Upper lobe of left lung (tissue), 6 donors: ENCODE results near the gene ANKRD44. TPM values are rescaled to one million over a fixed set of nuclear protein-coding genes. Genes with fewer than 3 reads are reported as not detected.

Experiments
- ATAC-seq, 2 donors: fragments of 200-7000 bp; cut with Tn5 transposase; one replicate each; pipeline ENCODE4 v1.9.1; 2022; ENCODE audit warnings: mild to moderate bottlenecking in 2 of 2, moderate library complexity in 2 of 2; ENCODE audit not compliant: low FRiP score in 2 of 2
- DNase-seq, 2 donors: peaks; one replicate each; pipeline ENCODE4 v3.0.0-alpha.2; 2019 to 2020
- H3K27ac ChIP-seq, 4 donors: fragments of 200-600 bp; sonication (generic); one replicate each; pipeline ENCODE4 v1.5.1; 2016 to 2019
- H3K27me3 ChIP-seq, 4 donors: fragments of 200-600 bp; sonication (generic); one replicate each; pipeline ENCODE4 v1.5.1; 2017 to 2019
- H3K36me3 ChIP-seq, 4 donors: fragments of 200-600 bp; sonication (generic); one replicate each; pipeline ENCODE4 v1.5.1; 2016 to 2019
- H3K4me1 ChIP-seq, 4 donors: fragments of 200-600 bp; sonication (generic); one replicate each; pipeline ENCODE4 v1.5.1; 2018 to 2019
- H3K4me3 ChIP-seq, 4 donors: fragments of 200-600 bp; sonication (generic); one replicate each; pipeline ENCODE4 v1.5.1; 2017 to 2019; ENCODE audit warnings: mild to moderate bottlenecking in 2 of 4, moderate library complexity in 1 of 4
- H3K9me3 ChIP-seq, 4 donors: fragments of 200-600 bp; sonication (generic); one replicate each; pipeline ENCODE4 v1.5.1; 2018 to 2019
- EP300 ChIP-seq, 4 donors: sonication (generic); formaldehyde crosslinking; IDR thresholded peaks; one replicate each; pipeline ENCODE4 v1.5.1; 2017; ENCODE audit warnings: antibody characterized with exemption in 4 of 4, control low read depth in 2 of 4
- POLR2A ChIP-seq, 4 donors: fragments of 450-650 bp; IDR thresholded peaks; one replicate each; pipeline ENCODE4 v1.5.1; 2016 to 2017; ENCODE audit warnings: antibody characterized with exemption in 4 of 4, mild to moderate bottlenecking in 2 of 4
- POLR2AphosphoS5 ChIP-seq, 2 donors: sonication (generic); formaldehyde crosslinking; IDR thresholded peaks; one replicate each; pipeline ENCODE4 v1.5.1; 2017; ENCODE audit warnings: antibody characterized with exemption in 2 of 2
- WGBS, 2 donors: methylation state at CpG; one replicate each; pipeline ENCODE4 v1.1.5; 2017 to 2018; 5-methylcytosine and 5-hydroxymethylcytosine counted together
- total RNA-seq, 6 donors: library from RNA; depleted of rRNA in 4 of 6; stranded (reverse); fragments of >200 nt in 4 of 6; gene quantifications; one replicate each; pipeline versions ENCODE4 v1.1.0 to v1.2.1, GENCODE V29; 2016 to 2021
- TF ChIP-seq, protein P1 (sequence below), 6 experiments: fragments of 450-650 bp in 4 of 6; fragments of 200-600 bp in 2 of 6; sonication (generic) in 2 of 6; IDR thresholded peaks; one replicate each; pipeline ENCODE4 v1.5.1; 2016 to 2019; ENCODE audit warnings: antibody characterized with exemption in 6 of 6
- donor health status: DM: no; HTN: no; CAD: no; lungs with moderate emphysema.
- donor health status: DM: no; HTN: yes; CAD: no; lungs with severe emphysema.

Gene ANKRD44
- total RNA-seq, 6 donors from 2014 or later = 41.0 to 91.1 (median 61.7) TPM

DNA sequence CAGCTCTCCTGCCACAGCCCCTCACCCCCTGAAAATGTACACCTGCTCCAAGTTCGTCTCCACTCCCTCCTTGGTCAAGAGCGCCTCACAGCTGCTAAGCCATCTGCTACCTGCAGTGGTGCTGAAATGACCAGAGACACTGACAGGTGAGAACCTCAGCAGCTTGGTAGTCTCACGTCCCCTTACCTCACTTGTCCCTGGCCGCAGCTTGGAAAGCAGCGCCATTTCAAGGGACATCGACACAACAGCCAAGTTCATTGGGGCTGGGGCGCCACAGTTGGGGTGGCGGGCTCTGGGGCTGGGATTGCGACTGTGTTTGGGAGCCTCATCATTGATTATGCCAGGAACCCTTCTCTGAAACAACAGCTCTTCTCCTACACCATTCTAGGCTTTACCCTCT lies 47.5 kb downstream of the ANKRD44 start:
- Histone ChIP-seq H3K9me3 (no peaks in the 10 kb centered on the region), H3K27ac (peak overlapping the region in 2 of 4 donors; percentile 21 to 62), H3K4me1 (peaks cover 16 to 38% (median 26%) of the 10 kb centered on the region in 4 donors), H3K27me3 (no peaks in the 10 kb centered on the region), H3K36me3 (no peaks in the 10 kb centered on the region), H3K4me3 (no peak overlapping the region)
- 87 to 97% methylated on average over 3 to 9 of the region's 9 CpGs for WGBS, 2 donors
- DNase-seq = peak in 1 of 2 donors; percentile 40
- no peak for ATAC-seq
- TF ChIP-seq POLR2A (IDR thresholded peaks at IDR 0.05) = no peak
- TF ChIP-seq POLR2AphosphoS5 (IDR thresholded peaks at IDR 0.05) = no peak
- no peak for TF ChIP-seq EP300 (IDR thresholded peaks at IDR 0.05)
- TF ChIP-seq, protein P1, sequence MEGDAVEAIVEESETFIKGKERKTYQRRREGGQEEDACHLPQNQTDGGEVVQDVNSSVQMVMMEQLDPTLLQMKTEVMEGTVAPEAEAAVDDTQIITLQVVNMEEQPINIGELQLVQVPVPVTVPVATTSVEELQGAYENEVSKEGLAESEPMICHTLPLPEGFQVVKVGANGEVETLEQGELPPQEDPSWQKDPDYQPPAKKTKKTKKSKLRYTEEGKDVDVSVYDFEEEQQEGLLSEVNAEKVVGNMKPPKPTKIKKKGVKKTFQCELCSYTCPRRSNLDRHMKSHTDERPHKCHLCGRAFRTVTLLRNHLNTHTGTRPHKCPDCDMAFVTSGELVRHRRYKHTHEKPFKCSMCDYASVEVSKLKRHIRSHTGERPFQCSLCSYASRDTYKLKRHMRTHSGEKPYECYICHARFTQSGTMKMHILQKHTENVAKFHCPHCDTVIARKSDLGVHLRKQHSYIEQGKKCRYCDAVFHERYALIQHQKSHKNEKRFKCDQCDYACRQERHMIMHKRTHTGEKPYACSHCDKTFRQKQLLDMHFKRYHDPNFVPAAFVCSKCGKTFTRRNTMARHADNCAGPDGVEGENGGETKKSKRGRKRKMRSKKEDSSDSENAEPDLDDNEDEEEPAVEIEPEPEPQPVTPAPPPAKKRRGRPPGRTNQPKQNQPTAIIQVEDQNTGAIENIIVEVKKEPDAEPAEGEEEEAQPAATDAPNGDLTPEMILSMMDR (IDR thresholded peaks at IDR 0.05) = no peak

DNA sequence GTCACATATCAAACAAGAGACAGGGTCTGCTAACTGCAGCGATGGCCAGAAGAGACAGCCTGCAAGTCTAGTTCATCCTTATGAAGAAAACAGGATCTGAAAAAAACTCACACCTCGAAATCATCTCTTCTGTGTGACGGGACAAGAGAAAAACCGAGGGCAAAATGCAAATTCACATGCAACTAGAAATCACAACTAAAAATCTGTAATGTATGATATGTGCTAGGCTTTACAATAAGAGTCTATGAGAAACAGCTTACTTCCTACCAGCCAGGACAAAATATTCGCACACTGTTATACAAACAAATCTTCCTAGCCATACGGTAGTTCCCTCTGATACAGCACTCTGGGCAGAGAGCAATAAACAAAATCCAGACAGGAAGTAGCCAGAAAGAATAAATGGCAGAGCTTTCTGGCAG lies 48.8 kb downstream of the ANKRD44 start:
- no peak for DNase-seq
- Histone ChIP-seq H3K9me3 (no peaks in the 10 kb centered on the region), H3K4me1 (peaks cover 27 to 46% (median 34%) of the 10 kb centered on the region in 4 donors), H3K27me3 (no peaks in the 10 kb centered on the region), H3K27ac (peak overlapping the region; percentile 55 to 74 (median 62)), H3K36me3 (no peaks in the 10 kb centered on the region), H3K4me3 (peak overlapping the region in 1 of 4 donors; percentile 7)
- TF ChIP-seq POLR2AphosphoS5 (IDR thresholded peaks at IDR 0.05) = no peak
- no peak for TF ChIP-seq EP300 (IDR thresholded peaks at IDR 0.05)
- TF ChIP-seq, protein P1 (IDR thresholded peaks at IDR 0.05) = no peak
- no peak for TF ChIP-seq POLR2A (IDR thresholded peaks at IDR 0.05)
- peak in 1 of 2 donors; percentile 23 for ATAC-seq
- WGBS, 2 donors = 26 to 35% methylated on average over 6 of the region's 6 CpGs

DNA sequence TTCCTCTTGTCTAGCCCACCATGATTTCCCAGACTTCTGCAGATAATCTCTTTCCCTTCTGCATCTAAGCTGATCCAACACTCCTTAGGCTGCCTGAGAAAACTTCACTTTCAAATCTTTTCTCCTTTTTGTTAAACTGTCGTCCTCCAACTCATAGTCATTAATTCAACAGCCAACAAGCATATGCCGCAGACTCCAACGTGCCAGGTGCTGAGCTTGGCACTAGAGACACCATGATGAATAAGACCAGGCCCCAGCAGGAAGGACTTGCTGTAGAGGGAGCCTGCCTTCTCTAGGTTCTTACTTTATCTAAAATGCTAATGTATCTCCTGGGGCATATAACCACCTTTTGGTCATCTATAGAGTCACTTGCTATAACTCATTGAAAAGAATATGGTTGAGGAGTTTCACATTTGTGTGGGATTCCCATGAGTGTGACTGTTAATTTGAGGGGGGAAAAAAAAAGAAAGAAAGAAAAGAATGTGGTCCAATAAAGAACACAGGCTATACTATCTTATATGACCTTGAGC lies 51.0 kb downstream of the ANKRD44 start:
- TF ChIP-seq, protein P1 (IDR thresholded peaks at IDR 0.05) = no peak
- TF ChIP-seq EP300 (IDR thresholded peaks at IDR 0.05) = no peak
- no peak for TF ChIP-seq POLR2AphosphoS5 (IDR thresholded peaks at IDR 0.05)
- no peak for TF ChIP-seq POLR2A (IDR thresholded peaks at IDR 0.05)
- no peak for ATAC-seq
- 89 to 95% methylated on average over 3 of the region's 3 CpGs for WGBS, 2 donors
- no peaks in the 10 kb centered on the region for H3K9me3 ChIP-seq
- H3K27ac ChIP-seq = peak overlapping the region; percentile 4 to 84 (median 40)
- H3K27me3 ChIP-seq = no peaks in the 10 kb centered on the region
- peaks cover 42 to 66% (median 48%) of the 10 kb centered on the region in 4 donors for H3K4me1 ChIP-seq
- H3K4me3 ChIP-seq = no peak overlapping the region
- no peak for DNase-seq
- no peaks in the 10 kb centered on the region for H3K36me3 ChIP-seq

DNA sequence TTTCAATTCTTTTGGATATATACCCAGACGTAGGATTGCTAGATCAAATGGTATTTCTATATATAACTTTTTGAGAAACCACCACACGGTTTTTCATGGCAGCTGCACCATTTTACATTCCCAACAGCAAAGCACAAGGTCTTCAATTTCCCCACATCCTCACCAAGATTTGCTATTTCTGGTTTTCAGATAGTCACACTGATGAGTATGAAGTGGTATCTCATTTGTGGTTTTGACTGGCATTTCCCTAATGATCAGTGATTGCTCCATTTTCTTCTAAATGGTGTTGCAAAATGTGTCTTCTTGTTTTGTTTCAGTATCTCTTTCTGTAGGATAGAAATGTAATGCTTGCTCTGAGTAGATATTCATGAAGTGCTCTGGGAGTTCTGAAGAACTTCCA lies 52.0 kb downstream of the ANKRD44 start:
- DNase-seq = no peak
- Histone ChIP-seq H3K27me3 (no peaks in the 10 kb centered on the region), H3K4me3 (no peak overlapping the region), H3K36me3 (no peaks in the 10 kb centered on the region), H3K27ac (peak overlapping the region in 3 of 4 donors; percentile 24 to 84 (median 53)), H3K4me1 (peaks cover 42 to 63% (median 46%) of the 10 kb centered on the region in 4 donors), H3K9me3 (no peaks in the 10 kb centered on the region)
- TF ChIP-seq POLR2AphosphoS5 (IDR thresholded peaks at IDR 0.05) (peak in 1 of 2 donors; percentile 42), POLR2A (IDR thresholded peaks at IDR 0.05) (no peak)
- 50 to 59% methylated on average over 2 of the region's 2 CpGs for WGBS, 2 donors
- no peak for ATAC-seq

DNA sequence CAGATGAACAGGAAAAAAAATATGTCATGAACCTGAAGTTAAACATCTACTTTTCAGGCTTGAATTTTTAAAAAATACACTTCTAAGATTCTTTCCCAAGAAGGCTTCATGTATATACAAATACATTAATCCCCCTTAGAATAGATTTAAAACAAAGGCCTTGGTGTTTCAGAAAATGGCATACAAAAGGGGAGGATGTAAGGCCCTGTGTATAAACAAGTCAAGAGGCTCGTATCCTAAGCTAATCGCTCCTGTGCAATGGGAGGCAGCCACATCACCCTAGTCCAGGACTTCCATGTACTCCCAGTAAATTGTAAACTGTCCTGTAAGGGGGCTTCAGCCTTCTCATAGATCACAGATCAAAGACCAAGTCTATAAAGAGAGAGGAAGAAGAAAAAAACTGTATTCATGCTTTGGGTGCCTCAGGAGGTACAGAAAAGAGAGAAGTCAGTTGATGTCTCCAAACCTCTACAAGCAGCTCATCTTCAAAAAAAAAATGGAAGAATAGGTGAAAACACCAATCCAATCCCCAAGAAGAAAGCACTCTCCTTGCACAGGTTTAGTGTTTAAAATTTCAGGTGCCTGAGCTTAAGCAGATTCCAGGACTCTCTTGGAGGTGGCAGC lies 53.9 kb downstream of the ANKRD44 start:
- peak overlapping the region in 3 of 4 donors; percentile 55 to 84 (median 84) for H3K27ac ChIP-seq
- TF ChIP-seq POLR2AphosphoS5 (IDR thresholded peaks at IDR 0.05) = no peak
- TF ChIP-seq, protein P1 (IDR thresholded peaks at IDR 0.05) = no peak
- no peak for TF ChIP-seq EP300 (IDR thresholded peaks at IDR 0.05)
- no peak for TF ChIP-seq POLR2A (IDR thresholded peaks at IDR 0.05)
- H3K4me3 ChIP-seq = no peak overlapping the region
- 43 to 46% methylated on average over 2 of the region's 2 CpGs for WGBS, 2 donors
- no peak for DNase-seq
- peaks cover 32 to 48% (median 38%) of the 10 kb centered on the region in 4 donors for H3K4me1 ChIP-seq
- no peak for ATAC-seq
- H3K9me3 ChIP-seq = no peaks in the 10 kb centered on the region
- no peaks in the 10 kb centered on the region for H3K27me3 ChIP-seq
- H3K36me3 ChIP-seq = no peaks in the 10 kb centered on the region
